Liver (tissue), 9 donors: ENCODE measurements around the gene ZFAND3. TPM values are rescaled to one million over a fixed set of nuclear protein-coding genes. Genes with fewer than 3 reads are reported as not detected.

Experiments used
- DNase-seq: peaks from one replicate; pipeline ENCODE4 v3.0.0-alpha.2; 2017; ENCODE audit warnings: low spot score
- H3K27ac ChIP-seq, 2 donors: one replicate each; pipeline ENCODE4 v1.7.0; 2013; ENCODE audit warnings: inconsistent platforms in 2 of 2, low read length in 2 of 2, control low read depth in 1 of 2, low read depth in 1 of 2, mild to moderate bottlenecking in 1 of 2
- H3K27me3 ChIP-seq, 4 donors: one replicate each; pipeline versions ENCODE4 v1.6.1 to v1.7.0; 2013; ENCODE audit warnings: low read length in 3 of 4, inconsistent platforms in 1 of 4, mild to moderate bottlenecking in 1 of 4, moderate library complexity in 1 of 4; ENCODE audit not compliant: control insufficient read depth in 4 of 4, insufficient read depth in 4 of 4
- H3K36me3 ChIP-seq, 4 donors: one replicate each; pipeline versions ENCODE4 v1.6.1 to v1.7.0; 2013; ENCODE audit warnings: low read length in 3 of 4, mild to moderate bottlenecking in 3 of 4, low read depth in 1 of 4, moderate library complexity in 1 of 4; ENCODE audit not compliant: control insufficient read depth in 4 of 4, insufficient read depth in 3 of 4
- H3K4me1 ChIP-seq, 4 donors: one replicate each; pipeline versions ENCODE4 v1.6.1 to v1.7.0; 2013; ENCODE audit warnings: low read length in 3 of 4, mild to moderate bottlenecking in 3 of 4, moderate library complexity in 1 of 4; ENCODE audit not compliant: control insufficient read depth in 4 of 4, insufficient read depth in 4 of 4
- H3K4me3 ChIP-seq, 3 donors: one replicate each; pipeline versions ENCODE4 v1.6.1 to v1.7.0; 2013; ENCODE audit warnings: low read length in 3 of 3, control low read depth in 1 of 3, low read depth in 1 of 3, mild to moderate bottlenecking in 1 of 3
- H3K9ac ChIP-seq, 2 donors: one replicate each; pipeline ENCODE4 v1.7.0; 2013; ENCODE audit warnings: low read length in 2 of 2, mild to moderate bottlenecking in 2 of 2, moderate library complexity in 2 of 2, control low read depth in 1 of 2, low read depth in 1 of 2
- H3K9me3 ChIP-seq, 4 donors: one replicate each; pipeline versions ENCODE4 v1.6.1 to v1.7.0; 2013; ENCODE audit warnings: low read length in 3 of 4; ENCODE audit not compliant: control insufficient read depth in 4 of 4
- ATF3 ChIP-seq: IDR thresholded peaks from 2 replicates; pipeline ENCODE4 v1.6.1; 2016; ENCODE audit warnings: antibody characterized with exemption
- EGR1 ChIP-seq, 2 donors: IDR thresholded peaks; 2 replicates each; pipeline ENCODE4 v1.6.1; 2016 to 2018; ENCODE audit warnings: antibody characterized with exemption in 2 of 2, low read depth in 2 of 2
- FOXA1 ChIP-seq: IDR thresholded peaks from 2 replicates; pipeline ENCODE4 v1.6.1; 2016; ENCODE audit warnings: antibody characterized with exemption
- FOXA2 ChIP-seq: IDR thresholded peaks from 2 replicates; pipeline ENCODE4 v1.6.1; 2016; ENCODE audit warnings: antibody characterized with exemption
- GABPA ChIP-seq, 2 donors: IDR thresholded peaks in 1 of 2; conservative IDR thresholded peaks in 1 of 2; 2 replicates each; pipeline ENCODE4 v1.6.1; 2016; ENCODE audit warnings: antibody characterized with exemption in 2 of 2, mild to moderate bottlenecking in 1 of 2, moderate library complexity in 1 of 2
- HNF4A ChIP-seq, 2 donors: conservative IDR thresholded peaks; 2 replicates each; pipeline ENCODE4 v1.6.1; 2016; ENCODE audit warnings: antibody characterized with exemption in 2 of 2, mild to moderate bottlenecking in 2 of 2
- HNF4G ChIP-seq: IDR thresholded peaks from 2 replicates; pipeline ENCODE4 v1.6.1; 2016; ENCODE audit warnings: antibody characterized with exemption
- JUND ChIP-seq, 2 donors: IDR thresholded peaks; 2 replicates each; pipeline ENCODE4 v1.6.1; 2016; ENCODE audit warnings: antibody characterized with exemption in 2 of 2
- MAX ChIP-seq: IDR thresholded peaks from 2 replicates; pipeline ENCODE4 v1.6.1; 2016; ENCODE audit warnings: antibody characterized with exemption
- NR2F2 ChIP-seq: IDR thresholded peaks from 2 replicates; pipeline ENCODE4 v1.6.1; 2016; ENCODE audit warnings: antibody characterized with exemption
- RAD21 ChIP-seq, 2 donors: IDR thresholded peaks; 2 replicates each; pipeline ENCODE4 v1.6.1; 2016; ENCODE audit warnings: antibody characterized with exemption in 2 of 2, mild to moderate bottlenecking in 2 of 2
- REST ChIP-seq: IDR thresholded peaks from 2 replicates; pipeline ENCODE4 v1.6.1; 2016; ENCODE audit warnings: antibody characterized with exemption, mild to moderate bottlenecking
- RXRA ChIP-seq, 2 donors: IDR thresholded peaks; 2 replicates each; pipeline ENCODE4 v1.6.1; 2017 to 2018; ENCODE audit warnings: antibody characterized with exemption in 2 of 2, mild to moderate bottlenecking in 1 of 2
- SP1 ChIP-seq: IDR thresholded peaks from 2 replicates; pipeline ENCODE4 v1.6.1; 2018; ENCODE audit warnings: antibody characterized with exemption, mild to moderate bottlenecking
- TAF1 ChIP-seq: conservative IDR thresholded peaks from 2 replicates; pipeline ENCODE4 v1.6.1; 2016; ENCODE audit warnings: antibody characterized with exemption, mild to moderate bottlenecking
- YY1 ChIP-seq: IDR thresholded peaks from 2 replicates; pipeline ENCODE4 v1.6.1; 2016; ENCODE audit warnings: antibody characterized with exemption, mild to moderate bottlenecking
- ZBTB33 ChIP-seq: IDR thresholded peaks from 2 replicates; pipeline ENCODE4 v1.6.1; 2016; ENCODE audit warnings: antibody characterized with exemption
- WGBS: extraction: QIAGEN DNeasy Blood & Tissue Kit; methylation state at CpG from one replicate; pipeline ENCODE4 v1.1.7; 2013; 5-methylcytosine and 5-hydroxymethylcytosine counted together
- polyA plus RNA-seq, 2 donors: library from polyadenylated mRNA; stranded (reverse) in 1 of 2; unstranded in 1 of 2; fragments of 200-250 nt in 1 of 2; fragments of >200 nt in 1 of 2; fragmentation: Nextera tagmentation in 1 of 2; extraction: Ambion mirVana in 1 of 2; gene quantifications; one replicate each; pipeline versions ENCODE4 v1.2.1 to v1.2.3, GENCODE V29; 2013 to 2015
- total RNA-seq, 2 donors: library from RNA; depleted of rRNA; stranded (reverse); fragments of >200 nt; gene quantifications; one replicate each; pipeline ENCODE4 v1.2.3, GENCODE V29; 2014
- TF ChIP-seq, protein P1 (sequence below): fragments of 150-350 bp; IDR thresholded peaks from 2 replicates; pipeline ENCODE4 v1.5.1; 2017; ENCODE audit warnings: improper control_type of control experiment, low read depth, low read length; ENCODE audit not compliant: missing input control
- donor health status: healthy.
- donor health status: healthy.
- donor health status: healthy.
- donor health status: healthy.
- donor health status: healthy.

Gene ZFAND3
- total and polyA plus RNA-seq, 4 donors = 7.7 to 37.5 (median 23.1) TPM

GRCh38 chr6:37818536-37819176, 871 bp upstream of the ZFAND3 start:
- Histone ChIP-seq H3K27me3 (no peaks in the 10 kb centered on the region), H3K27ac (peak overlapping the region; percentile 96 to 97), H3K9me3 (no peaks in the 10 kb centered on the region), H3K4me3 (peak overlapping the region; percentile 78 to 87 (median 78)), H3K9ac (peak overlapping the region; percentile 90 to 95), H3K4me1 (peaks cover 22 to 54% (median 39%) of the 10 kb centered on the region in 4 donors), H3K36me3 (no peaks in the 10 kb centered on the region)
- under 1% methylated on average over 27 of the region's 27 CpGs for WGBS
- peak; percentile 92 for DNase-seq
- peak; percentile 2 for TF ChIP-seq ATF3
- peak in 1 of 2 donors; percentile 25 for TF ChIP-seq HNF4A (conservative IDR thresholded peaks at IDR 0.05)
- TF ChIP-seq, protein P1, sequence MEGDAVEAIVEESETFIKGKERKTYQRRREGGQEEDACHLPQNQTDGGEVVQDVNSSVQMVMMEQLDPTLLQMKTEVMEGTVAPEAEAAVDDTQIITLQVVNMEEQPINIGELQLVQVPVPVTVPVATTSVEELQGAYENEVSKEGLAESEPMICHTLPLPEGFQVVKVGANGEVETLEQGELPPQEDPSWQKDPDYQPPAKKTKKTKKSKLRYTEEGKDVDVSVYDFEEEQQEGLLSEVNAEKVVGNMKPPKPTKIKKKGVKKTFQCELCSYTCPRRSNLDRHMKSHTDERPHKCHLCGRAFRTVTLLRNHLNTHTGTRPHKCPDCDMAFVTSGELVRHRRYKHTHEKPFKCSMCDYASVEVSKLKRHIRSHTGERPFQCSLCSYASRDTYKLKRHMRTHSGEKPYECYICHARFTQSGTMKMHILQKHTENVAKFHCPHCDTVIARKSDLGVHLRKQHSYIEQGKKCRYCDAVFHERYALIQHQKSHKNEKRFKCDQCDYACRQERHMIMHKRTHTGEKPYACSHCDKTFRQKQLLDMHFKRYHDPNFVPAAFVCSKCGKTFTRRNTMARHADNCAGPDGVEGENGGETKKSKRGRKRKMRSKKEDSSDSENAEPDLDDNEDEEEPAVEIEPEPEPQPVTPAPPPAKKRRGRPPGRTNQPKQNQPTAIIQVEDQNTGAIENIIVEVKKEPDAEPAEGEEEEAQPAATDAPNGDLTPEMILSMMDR = no peak
- peak; percentile 44 for TF ChIP-seq ZBTB33
- TF ChIP-seq REST = peak; percentile 17
- peak in 1 of 2 donors; percentile 53 for TF ChIP-seq GABPA (IDR thresholded peaks at IDR 0.05 in 1 of 2, conservative IDR thresholded peaks at IDR 0.05 in 1 of 2)
- TF ChIP-seq NR2F2 = peak; percentile 29
- peak; percentile 95 for TF ChIP-seq MAX
- no peak for TF ChIP-seq HNF4G
- TF ChIP-seq TAF1 = peak; percentile 66
- TF ChIP-seq EGR1 (IDR thresholded peaks at IDR 0.05; ENCODE audit: low read depth in 2 of 2) = peak in 1 of 2 donors; percentile 67
- TF ChIP-seq RXRA (IDR thresholded peaks at IDR 0.05) = peak; percentile 5 to 37
- no peak for TF ChIP-seq FOXA1
- no peak for TF ChIP-seq FOXA2
- TF ChIP-seq YY1 = no peak
- TF ChIP-seq JUND (IDR thresholded peaks at IDR 0.05) = peak in 1 of 2 donors; percentile 0
- no peak for TF ChIP-seq SP1
- TF ChIP-seq RAD21 (IDR thresholded peaks at IDR 0.05) = peak; percentile 2 to 3
